HG03354 (cell line): ENCODE results near the gene ACTN1.
"Not testable (repeated sequence)": the region's sequence is repeated elsewhere in the genome, so short reads cannot be mapped to it uniquely, and the experiment has no call there.

ENCODE experiments used
- ATAC-seq: cut with Tn5 transposase; IDR thresholded peaks from one replicate; pipeline ENCODE4 v1.9.1; 2021; ENCODE audit warnings: mild to moderate bottlenecking; ENCODE audit not compliant: unreplicated experiment, poor library complexity, severe bottlenecking

The ACTN1 gene

GRCh38 chr14:68880581-68881105 lies 98.5 kb downstream of the ACTN1 start:
- no peak for ATAC-seq

- ATAC-seq = no peak
These were observed 99.1 kb downstream of the ACTN1 start for GRCh38 chr14:68879841-68880575.

- no peak for ATAC-seq
These were observed 99.8 kb downstream of the ACTN1 start for GRCh38 chr14:68879321-68879781.

- ATAC-seq = no peak
These were observed 100.2 kb downstream of the ACTN1 start for GRCh38 chr14:68878908-68879307.

DNA sequence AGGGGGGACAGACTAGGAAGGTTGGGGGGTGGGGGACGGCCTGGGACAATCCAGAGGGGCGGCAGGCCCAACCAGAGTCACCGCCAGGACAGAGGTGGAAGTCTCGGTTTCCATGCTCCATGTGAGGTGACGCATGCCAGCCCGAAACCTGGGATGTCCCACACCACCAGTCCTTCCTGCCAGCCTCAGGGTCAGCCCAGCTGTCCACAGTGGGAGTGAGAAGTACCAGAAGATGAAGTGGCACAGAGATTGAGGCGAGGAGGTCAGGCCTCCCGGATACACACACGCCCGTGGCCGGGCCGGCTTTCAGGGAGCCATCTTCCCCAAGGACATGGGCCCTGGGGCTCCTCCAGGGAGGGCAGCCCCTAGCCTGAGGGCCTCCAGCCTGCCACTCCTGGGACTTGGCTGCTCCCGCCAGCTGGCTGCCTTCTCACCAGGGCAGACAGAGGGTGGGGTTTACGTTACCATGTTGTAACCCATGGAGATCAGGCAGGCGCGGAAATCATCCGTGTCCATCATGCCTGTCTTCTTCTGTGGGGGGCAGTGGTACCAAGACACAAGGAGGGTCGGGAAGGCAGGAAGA lies 101.0 kb downstream of the ACTN1 start:
- no peak for ATAC-seq

GRCh38 chr14:68876976-68877375 lies 102.1 kb downstream of the ACTN1 start:
- no peak for ATAC-seq

DNA sequence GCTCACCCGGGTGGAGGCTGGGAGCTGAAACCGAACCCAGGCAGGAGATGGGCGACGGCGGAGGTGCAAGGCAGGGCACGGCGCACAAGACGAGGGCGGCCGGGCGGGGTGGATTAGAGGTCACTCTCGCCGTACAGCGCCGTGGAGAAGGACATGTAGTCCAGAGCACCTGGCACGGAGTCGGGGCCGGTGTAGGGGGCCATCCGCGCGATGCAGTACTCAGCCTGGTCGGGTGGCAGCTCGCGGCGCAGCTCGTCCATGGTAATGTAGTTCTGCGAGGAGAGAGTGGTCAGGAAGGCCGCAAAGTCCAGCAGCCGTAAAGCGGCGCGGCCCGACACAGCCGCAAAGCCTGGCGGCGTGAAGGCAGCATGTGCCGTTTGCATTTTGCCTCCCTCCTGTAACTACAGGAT lies 104.4 kb downstream of the ACTN1 start:
- ATAC-seq = no peak

DNA sequence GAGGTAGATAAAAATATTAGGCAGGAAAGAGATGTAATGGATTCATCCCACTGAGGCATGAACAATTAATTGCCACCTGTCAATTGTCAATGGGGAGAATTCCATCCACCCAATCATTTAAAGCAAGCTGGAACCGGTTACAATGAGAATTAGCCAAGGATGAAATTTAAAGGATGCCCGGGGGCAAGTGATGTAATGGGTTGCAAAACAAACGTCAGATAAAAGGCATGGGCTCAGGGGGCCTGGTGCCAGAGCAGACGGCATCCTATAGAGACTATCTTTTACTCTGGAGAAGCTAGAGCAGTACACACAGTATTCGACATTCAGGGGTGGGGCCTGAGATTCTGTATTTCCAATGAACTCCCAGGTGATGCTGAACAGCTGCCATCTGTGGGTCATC lies 105.7 kb downstream of the ACTN1 start:
- ATAC-seq = no peak

DNA sequence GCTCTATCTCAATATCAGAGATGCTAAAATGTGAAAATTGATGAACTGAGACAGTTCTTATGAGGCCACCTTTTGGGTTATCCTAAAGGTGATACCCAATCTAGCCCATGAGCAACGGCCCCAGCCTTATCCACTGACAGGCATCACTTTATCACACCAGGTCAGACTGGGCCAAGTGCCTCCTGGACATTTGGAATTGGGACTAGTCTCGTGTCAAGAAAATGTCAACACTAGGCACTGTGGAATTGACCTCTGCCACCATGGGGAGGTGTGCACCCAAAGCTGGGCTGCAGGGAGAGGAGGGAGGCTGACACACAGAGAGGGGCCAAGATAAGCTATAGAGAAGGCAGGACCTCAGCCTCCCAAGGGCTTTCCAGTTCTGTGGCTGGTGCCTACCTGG lies 107.7 kb downstream of the ACTN1 start:
- no peak for ATAC-seq

- ATAC-seq = no peak
These were observed 112.0 kb downstream of the ACTN1 start for GRCh38 chr14:68866991-68867533.

GRCh38 chr14:68865542-68865941 lies 113.6 kb downstream of the ACTN1 start:
- no peak for ATAC-seq

GRCh38 chr14:68864361-68864750 lies 114.7 kb downstream of the ACTN1 start:
- ATAC-seq = no peak

DNA sequence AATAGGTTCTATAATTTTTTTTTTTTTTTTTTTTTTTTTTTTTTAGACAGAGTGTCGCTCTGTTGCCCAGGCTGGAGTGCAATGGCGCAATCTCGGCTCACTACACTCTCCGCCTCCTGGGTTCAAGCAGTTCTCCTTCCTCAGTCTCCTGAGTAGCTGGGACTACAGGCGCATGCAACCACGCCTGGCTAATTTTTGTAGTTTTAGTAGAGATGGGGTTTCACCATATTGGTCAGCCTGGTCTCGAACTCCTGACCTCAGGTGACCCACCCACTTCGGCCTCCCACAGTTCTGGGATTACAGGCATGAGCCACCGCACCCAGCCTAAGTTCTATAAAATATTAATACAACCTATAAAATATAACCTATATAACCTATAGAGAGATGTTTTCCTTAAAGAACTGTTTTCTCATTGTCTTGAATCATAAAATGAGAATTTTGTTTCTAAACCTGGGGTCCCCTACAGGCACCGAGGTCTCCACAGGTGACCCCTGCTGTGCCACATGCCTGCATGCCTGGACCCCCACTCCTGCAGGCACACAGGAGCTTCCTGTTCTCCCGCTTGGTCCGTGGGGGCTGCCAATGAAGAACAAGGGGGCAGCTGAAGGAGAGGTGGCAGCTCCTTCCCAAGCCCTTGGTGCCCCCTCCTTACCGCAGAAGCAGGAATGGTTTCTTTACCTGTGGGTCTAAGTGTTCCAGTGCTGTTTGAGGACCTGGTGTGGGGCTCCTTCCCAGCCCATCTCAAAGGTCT lies 115.3 kb downstream of the ACTN1 start:
- ATAC-seq = no peak

DNA sequence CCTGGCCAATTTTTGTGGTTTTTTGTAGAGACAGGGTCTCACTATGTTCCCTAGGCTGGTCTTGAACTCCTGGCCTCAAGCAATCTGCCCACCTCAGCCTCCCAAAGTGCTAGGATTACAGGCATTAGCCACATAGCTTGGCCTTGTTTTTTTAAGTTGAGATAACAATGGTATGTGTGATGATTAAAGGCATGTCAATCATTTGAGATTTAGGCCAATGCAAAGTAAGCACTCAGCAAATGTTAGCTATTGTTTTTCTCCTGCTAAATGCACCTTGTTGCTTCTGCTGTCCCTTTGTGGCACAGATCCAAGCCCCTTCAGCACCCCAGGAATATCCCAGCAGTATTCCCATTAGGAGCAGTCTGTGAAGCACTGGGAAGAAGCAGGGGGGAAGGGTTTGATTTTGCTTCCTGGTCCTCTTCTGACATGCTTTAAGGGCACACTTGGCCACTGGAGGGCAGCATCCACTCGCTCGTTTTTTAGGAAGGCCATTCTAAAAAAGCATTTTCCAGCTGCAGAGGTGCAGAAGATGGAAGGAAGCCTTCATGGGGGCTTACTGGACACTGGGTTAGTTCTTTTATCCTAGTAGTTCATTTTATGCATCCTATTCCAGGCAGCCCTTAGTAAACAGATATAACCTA lies 116.0 kb downstream of the ACTN1 start:
- ATAC-seq = no peak

- ATAC-seq = no peak
These were observed 118.3 kb downstream of the ACTN1 start for GRCh38 chr14:68860771-68861170.

- ATAC-seq = no peak
These were observed 121.5 kb downstream of the ACTN1 start for GRCh38 chr14:68857516-68858070.

DNA sequence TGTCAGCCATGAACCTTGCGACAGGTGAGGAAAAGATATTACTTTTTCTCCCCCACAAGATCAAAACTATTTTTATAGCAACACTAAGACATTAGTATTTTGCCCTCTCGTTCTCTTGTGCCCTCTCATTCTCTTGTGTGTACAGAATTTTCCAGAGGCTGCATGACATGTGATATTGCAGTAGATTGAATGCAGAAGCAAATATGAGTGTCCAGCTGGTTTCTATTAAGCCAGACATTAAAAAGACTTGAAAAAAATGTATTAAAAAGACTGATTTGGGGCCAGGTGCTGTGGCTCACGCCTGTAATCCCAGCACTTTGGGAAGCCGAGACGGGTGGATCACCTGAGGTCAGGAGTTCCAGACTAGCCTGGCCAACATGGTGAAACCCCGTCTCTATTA lies 122.5 kb downstream of the ACTN1 start:
- no peak for ATAC-seq

- no peak for ATAC-seq
These were observed 124.7 kb downstream of the ACTN1 start for GRCh38 chr14:68854421-68854820.

- no peak for ATAC-seq
These were observed 125.4 kb downstream of the ACTN1 start for GRCh38 chr14:68853749-68854148.

- not testable (repeated sequence) for ATAC-seq
These were observed 126.6 kb downstream of the ACTN1 start for GRCh38 chr14:68852493-68852892.
